Heart left ventricle (tissue), 13 donors: ENCODE measurements around the gene CCDC178.

Experiments
- POLR2A ChIP-seq, 2 donors: fragments of 450-650 bp; IDR thresholded peaks; one replicate each; pipeline ENCODE4 v1.6.1; 2017; ENCODE audit warnings: antibody characterized with exemption in 2 of 2, mild to moderate bottlenecking in 2 of 2, moderate library complexity in 2 of 2
- TF ChIP-seq, protein P1 (sequence below), 12 donors: fragments of 200-600 bp; sonication (generic) in 4 of 12; IDR thresholded peaks; one replicate each; pipeline versions ENCODE4 v1.5.0 to v1.8.0; 2018 to 2022; ENCODE audit warnings: antibody characterized with exemption in 12 of 12, mild to moderate bottlenecking in 5 of 12
- donor health status: ischemic (EF 13 %, LVEDD 7.1; RV severe dilation, severe dysfunction).
- donor health status: DM: no; HTN: yes; CAD: no.
- donor health status: DM: no; HTN: no; CAD: no.
- donor health status: ischemic (EF 25% LVEDD 6.9; RV normal size, moderate dysfunction).
- donor health status: ischemic (EF 25% LVEDD 5.7; RV mildly dilated, moderate dysfunction).
- donor health status: ischemic (EF 35%, LVEDD 5.7; RV mildly dilated, moderate dysfunction).
- donor health status: nonischemic (EF 11% LVEDD 7.7; RV severe dilation, severe dysfunction).
- donor health status: DM: yes; HTN: yes; CAD: no.
- donor health status: PGD.
- donor health status: ischemic (EF 29% LVEDD 5.4; RV normal size, mild dysfunction).
- donor health status: nonischemic (EF 23%, LVEDD 6.1; RV moderate dilation, normal function).

GRCh38 chr18:33264566-33264965 lies 176.0 kb downstream of the CCDC178 start:
- no peak for TF ChIP-seq POLR2A (IDR thresholded peaks at IDR 0.05)
- TF ChIP-seq, protein P1, sequence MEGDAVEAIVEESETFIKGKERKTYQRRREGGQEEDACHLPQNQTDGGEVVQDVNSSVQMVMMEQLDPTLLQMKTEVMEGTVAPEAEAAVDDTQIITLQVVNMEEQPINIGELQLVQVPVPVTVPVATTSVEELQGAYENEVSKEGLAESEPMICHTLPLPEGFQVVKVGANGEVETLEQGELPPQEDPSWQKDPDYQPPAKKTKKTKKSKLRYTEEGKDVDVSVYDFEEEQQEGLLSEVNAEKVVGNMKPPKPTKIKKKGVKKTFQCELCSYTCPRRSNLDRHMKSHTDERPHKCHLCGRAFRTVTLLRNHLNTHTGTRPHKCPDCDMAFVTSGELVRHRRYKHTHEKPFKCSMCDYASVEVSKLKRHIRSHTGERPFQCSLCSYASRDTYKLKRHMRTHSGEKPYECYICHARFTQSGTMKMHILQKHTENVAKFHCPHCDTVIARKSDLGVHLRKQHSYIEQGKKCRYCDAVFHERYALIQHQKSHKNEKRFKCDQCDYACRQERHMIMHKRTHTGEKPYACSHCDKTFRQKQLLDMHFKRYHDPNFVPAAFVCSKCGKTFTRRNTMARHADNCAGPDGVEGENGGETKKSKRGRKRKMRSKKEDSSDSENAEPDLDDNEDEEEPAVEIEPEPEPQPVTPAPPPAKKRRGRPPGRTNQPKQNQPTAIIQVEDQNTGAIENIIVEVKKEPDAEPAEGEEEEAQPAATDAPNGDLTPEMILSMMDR (IDR thresholded peaks at IDR 0.05): no peak
